ENCODE results near the gene CALM3.

GRCh38 chr19:46604781-46605355 lies 3.7 kb downstream of the CALM3 start:
- no peak for TF ChIP-seq CTCF (conservative IDR thresholded peaks at IDR 0.05 in 1 of 2, IDR thresholded peaks at IDR 0.05 in 1 of 2; ENCODE audit: extremely low read depth in 1 of 2, insufficient read depth in 1 of 2, low read depth in 1 of 2, low read length in 2 of 2)
- TF ChIP-seq EZH2 (IDR thresholded peaks at IDR 0.05; ENCODE audit: borderline replicate concordance, low read length): no peak

Data from mammary epithelial cell (primary cell).